Measurements from ENCODE around the gene TNS3.

TNS3 gene

DNA sequence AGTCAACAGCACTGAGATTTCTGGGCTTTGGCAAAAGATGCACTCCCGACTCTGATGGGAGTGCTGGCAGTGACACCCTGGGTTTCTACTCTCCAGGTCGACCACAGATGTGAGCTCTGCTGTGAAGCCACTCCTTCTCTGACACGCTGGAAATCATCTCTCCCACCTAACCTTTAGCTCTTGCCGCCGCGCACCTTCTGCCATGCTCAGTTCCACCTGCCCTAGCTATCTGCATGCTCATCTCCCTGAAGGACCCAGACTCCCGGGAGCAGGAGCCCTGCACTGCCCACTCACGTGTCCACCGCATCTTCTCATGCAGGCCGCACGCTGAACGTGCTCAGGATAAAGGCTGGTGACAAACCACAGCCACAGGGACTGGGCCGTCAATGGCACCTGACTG, 174.8 kb downstream of the TNS3 start:
- DNase-seq (ENCODE audit: low read depth), result no peak

DNA sequence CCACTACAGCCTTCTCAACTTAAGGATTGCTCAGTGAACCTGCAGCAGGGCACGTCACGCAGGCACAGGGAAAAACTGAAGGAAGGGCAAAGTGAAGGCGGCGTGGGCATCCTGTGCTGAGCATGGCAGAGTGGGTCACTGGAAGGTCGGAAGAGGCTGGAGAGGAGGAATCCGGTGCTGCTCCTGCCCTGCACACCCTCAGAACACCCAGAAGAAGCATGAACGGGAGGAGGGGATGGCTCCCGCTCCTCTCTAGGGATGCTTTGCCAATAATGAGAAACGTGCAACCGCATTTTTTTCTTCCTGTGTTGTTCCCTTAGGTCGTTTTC, 175.1 kb downstream of the TNS3 start:
- DNase-seq (ENCODE audit: low read depth), result no peak

DNA sequence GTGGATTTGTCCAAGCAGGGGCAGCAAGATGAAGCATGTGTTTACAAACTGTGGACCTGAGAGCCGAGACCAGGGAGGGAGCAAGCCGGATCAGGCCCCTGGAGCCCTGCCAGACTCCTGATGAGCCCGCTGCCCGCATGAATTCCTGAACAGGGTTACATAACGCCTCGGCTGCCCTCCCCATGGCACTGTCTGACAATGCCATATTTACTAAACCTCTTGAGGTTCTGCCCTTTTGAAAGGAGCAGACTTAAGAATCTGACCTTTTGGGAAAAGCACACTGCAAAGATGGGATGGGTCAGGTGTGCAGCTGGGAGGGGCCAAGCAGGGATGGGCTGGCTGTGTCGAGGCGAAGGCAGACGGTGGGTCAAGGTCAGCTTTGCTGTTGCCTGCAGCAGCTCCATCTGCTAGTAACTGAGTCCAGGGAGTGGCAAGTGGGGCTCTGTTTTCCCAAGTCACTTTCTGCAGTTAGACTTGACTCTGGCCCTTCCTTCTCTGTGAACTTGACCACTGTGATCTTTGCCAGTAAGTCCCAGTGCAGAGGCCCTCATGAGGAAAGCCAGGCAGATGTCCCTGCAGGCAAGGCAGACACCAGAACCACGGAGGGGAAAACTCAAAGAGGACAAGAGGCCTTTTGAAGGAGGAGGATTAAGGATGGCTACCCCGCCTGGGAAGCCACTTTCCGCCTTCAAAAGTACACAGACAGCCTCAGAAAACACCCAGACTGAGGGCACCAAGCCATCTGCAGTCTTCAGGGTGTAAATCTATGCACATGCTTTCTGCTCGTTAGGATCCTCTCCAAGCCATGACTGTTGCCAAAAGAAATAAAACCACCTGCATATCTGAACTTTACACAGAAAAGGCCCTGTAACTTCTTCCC, 175.8 kb downstream of the TNS3 start:
- no peak for DNase-seq (ENCODE audit: low read depth)

DNA sequence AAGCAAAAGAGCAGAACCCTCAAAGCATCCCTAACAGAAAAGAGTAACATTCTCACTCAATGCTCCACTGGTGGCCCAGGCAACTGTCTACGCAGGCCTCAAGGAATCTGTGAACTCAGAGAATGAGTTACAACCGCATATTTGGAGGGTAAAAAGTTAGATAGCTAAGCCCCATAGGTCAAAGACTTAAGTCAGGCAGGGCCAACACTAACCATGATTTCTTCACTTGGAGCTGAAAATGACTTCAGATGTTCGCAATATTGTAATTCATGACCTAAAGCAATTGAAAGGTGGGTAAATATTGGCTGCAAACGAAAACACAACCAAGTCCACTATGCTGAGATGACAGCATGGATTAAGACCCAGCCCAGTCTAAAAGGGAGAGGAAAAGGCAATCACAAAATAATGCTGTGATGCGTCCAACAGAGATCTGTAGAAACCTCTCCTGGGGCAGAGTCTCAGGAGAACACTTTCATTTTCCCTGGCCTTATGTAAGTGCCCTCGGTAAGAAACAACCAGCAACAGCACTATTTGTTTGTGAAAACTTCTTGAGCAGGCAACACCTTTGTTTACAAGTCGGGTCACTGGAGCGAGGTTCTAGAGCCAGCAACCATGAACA, 176.5 kb downstream of the TNS3 start:
- no peak for DNase-seq (ENCODE audit: low read depth)

DNA sequence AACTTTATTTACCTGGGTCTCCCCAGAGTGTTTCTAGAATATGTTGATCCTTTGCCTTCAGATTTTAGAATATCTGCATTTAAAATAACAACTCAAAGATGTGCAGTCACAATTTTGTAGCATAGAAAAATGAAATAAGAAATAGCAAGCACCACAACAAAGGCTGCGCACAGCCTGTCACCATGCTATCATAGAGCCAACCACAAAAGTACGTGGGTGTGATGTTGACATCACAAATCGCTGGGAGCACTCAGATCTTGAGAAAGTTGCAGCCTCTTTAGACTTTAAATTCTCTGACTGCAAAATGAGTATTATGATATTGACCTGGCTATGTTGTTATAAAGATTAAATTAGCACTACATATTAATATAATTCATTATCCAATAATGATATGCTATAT, 177.9 kb downstream of the TNS3 start:
- DNase-seq (ENCODE audit: low read depth), result no peak

DNA sequence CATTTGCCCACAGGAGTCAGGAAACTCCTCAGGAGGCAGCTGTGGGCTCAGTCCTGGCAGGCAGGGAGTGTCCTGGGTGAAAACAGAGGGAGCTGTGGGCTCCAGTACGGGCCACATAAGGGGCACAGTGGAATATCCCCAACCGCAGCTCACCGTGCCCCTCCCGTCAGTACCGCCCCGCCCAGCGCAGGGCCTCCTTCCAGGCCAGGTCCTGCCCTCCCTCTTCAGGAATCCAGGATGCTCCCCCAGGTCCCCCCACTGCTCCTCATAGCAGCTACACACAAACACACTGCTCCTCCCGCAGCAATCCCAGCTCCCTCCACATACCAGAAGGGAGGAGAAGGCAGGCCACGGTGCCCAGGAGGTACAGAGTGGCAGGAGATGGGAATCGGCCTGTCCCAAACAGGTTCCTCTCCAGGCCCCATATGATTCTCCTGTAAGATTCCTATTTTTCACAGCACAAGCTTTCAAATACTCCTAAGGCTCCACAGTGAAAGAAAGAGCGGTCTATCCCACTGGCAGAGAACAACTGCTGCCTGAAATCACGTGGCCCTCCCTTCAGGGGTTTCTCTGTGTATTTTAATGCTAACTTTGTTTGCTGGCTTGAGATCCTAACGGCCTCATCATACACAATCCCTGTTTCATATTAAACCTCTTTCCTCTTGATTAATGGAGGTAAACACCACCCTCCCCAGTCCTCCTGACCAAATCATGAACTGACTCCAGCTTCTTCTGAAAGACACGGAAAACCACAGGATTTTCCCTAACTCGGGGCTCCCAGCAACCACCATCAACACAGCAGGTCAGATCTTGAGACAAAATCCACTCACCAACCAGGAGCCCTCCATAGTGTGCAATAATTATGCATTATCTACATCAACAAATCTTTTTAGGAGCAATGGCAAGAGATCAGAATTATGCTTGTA, 178.7 kb downstream of the TNS3 start:
- no peak for DNase-seq (ENCODE audit: low read depth)

DNA sequence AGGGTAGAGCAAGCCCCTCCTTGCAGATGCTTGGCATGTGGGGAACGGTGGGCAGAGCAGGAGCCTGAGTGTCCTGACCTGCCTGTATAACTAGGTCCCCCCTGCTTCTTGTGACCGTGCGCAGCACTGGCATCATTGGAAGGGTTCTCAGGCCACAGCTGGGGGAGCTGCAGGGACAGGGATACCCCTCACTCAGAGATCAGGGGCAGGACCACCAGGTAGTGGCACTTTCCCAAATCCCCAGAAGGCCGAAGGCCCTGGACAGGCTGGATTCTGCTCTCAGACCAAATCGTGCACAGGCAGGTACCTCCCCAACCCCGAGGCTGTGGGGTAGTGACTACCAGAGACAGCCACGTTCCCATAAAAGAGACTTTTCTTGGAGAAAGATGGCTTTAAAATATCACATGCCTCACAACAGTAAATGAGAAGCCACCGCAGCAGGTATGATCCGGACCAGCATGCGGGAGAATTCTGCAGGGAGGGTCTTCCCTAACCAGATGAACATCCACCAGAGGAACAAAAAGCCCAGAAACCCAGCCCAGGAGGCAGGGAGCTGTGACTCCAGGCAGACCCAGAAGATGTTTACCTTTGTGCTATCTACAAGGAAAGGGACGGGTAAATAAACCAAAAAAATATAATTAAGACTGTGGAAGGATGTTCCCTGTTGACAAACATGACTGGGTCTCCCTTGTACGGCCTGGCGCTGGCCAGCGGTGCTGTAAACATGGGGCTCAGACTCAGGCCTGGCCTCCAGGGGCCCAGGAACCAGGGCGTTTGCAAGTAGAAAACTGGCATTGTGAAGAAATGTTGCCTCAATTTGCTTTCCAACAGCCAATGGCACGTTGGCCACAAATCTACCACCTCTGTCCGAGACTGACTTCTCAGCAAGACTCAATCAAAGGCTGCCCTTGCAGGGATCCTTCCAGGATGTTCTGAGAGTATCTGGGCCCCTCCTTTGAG, 180.0 kb downstream of the TNS3 start:
- no peak for DNase-seq (ENCODE audit: low read depth)

DNA sequence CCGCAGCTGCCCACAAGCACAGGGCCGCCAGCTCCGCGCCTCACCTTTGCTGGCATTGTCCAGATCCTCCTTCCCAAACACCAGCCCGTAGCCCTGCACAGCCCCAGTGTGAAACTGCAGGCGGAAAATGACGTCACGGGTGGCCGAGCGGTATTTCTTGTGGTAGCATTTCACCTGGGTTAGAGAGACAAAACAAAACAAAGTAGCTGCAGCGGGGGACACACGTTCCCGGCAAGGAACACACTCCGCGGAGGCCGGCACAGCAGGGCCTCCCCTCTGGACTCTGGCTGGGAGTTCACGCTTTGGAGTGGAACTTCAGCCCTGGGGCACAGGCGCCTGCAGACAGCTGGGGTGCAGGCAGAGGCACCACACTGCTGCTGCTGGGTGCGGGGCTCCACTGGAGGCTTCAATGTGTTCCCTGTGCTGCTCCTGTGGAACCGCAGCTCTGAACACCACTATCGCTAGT, 181.1 kb downstream of the TNS3 start:
- no peak for DNase-seq (ENCODE audit: low read depth)

DNA sequence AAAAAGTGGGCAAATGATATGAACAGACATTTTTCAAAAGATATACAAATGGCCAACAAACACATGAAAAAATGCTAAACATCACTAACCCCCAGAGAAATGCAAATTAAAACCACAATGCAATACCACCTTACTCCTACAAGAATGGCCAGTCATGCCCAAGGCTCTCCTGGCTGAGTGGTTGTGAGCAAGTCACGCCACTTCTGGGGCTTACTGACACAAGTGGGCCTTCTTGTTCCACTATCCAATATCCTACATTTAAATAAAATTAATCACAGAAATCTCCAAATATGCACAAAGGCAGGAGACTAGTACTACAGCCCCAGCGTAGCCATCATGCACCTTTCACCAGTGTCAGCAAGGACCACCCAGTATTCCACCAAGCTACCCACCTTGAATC, 181.9 kb downstream of the TNS3 start:
- DNase-seq (ENCODE audit: low read depth), result no peak

DNA sequence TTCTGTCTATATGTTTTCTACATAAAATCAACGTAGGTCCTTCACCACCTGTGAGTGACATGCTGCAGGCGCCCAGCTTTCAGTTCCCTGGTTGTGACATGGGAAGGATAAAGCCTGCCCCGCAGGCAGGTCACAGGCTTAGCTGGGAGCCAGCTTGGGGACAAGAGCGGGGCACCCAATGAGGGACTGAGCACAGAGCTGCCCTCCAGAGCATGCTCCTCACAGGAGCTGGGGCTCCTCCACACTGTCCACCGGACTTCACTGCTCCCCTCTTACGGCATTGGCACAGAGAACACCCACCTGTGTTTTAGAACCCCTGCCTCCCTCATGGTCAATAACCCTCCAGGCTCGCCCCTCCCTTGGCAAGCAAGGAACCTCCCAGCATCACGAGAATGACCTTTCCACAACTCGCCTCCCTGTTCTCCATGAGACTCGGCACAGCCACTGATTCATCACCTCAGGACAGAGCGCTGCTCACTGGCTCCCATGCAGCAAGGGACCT, 187.1 kb downstream of the TNS3 start:
- DNase-seq (ENCODE audit: low read depth), result no peak

DNA sequence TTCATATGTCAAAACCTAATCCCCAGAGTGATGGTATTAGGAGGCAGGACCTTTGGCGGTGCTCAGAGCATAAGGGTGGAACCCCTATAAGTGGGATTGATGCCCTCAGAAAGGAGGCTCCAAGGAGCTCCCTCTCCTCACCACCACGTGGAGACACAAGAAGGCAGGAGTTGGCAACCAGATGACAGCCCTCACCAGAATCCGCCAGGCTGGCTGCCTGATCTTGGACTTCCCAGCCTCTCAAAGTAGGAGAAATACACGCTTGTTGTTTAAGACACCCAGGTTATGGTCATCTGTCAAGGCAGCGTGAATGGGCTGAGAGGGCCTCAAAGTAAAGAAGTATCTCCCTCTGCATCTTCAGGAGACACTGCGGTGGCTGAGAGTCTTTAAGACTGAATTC, 187.7 kb downstream of the TNS3 start:
- no peak for DNase-seq (ENCODE audit: low read depth)

DNA sequence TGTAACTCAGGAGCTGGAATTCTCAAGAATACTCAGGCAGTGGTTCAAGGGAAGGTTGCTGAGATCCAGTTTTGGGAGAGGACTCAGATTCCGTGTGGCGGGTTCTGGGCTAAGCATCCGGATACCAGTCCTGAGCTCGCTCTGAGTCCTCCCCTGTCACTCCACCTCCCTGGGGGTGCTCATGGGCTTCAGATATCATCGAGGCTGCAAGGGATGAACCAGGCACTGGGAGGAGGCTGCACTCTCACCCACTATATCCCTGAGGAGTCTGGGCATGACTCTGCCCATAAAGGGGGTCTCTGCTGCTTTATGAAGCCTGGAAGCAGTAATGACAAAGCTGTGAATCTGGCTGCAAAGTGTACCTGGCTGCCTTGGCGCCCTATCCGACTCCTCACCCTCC, 188.5 kb downstream of the TNS3 start:
- no peak for DNase-seq (ENCODE audit: low read depth)

DNA sequence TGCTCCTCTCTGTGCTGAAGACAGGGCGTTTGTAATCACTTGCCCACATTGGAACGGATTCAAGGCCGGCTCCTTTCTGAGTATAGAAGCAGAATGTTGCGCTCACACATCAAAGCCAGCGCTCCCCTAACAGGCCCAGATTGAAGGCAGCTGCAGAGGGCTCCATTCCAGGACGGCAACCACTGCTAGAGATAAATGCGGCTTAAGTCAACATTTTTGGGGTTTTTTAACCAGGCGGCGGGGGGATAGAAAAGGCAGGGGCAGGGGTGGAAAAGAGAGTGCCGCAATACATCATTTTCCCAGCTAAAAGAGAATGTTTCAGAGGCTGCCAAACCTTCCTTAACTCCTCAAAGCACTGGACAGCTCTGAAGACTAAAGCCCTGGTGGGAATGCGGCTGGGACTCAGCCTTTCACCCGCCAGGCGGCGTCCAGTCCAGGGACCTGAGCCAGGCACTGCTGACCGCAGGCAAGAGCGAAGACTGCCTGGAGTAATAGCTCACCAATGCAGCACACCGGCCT, 189.6 kb downstream of the TNS3 start:
- no peak for DNase-seq (ENCODE audit: low read depth)

DNA sequence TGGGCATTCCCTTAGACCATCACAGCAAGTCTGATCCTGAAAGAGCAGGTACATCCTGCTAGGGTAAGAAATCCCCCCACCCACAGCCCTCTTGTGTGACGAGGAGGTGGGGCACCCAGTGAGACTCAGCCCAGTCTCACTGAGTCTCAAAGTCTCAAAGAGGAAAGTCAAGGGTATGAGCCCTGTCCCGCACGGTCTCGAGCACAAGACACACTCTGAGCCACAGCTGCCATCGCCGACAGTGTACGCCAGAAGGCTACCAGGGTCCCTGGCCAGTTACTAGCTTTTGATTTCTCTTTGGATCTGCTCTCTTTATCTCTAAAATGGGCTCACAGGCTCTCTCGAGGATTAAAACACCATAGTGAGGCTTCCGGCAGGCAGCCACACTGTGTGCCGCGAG, 190.2 kb downstream of the TNS3 start:
- DNase-seq (ENCODE audit: low read depth), result no peak

DNA sequence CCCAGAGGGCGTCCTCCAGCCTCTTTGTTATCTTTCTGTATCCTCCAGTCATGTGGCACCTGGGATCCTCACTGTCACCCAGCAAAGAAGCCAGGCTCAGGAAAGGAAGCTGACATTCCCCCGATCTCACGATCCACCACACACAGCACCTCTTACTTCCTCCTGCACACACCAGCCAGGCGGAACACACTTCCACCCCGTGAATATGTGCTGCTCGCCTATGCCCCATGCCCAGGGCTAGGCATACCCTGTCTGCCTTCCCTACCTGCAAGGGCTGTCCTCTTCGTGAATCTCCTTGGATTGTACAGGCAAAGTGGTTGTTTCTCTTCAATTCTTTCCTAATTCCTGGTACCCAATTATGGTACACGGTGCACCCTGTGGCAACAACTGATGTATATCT, 191.0 kb downstream of the TNS3 start:
- no peak for DNase-seq (ENCODE audit: low read depth)

DNA sequence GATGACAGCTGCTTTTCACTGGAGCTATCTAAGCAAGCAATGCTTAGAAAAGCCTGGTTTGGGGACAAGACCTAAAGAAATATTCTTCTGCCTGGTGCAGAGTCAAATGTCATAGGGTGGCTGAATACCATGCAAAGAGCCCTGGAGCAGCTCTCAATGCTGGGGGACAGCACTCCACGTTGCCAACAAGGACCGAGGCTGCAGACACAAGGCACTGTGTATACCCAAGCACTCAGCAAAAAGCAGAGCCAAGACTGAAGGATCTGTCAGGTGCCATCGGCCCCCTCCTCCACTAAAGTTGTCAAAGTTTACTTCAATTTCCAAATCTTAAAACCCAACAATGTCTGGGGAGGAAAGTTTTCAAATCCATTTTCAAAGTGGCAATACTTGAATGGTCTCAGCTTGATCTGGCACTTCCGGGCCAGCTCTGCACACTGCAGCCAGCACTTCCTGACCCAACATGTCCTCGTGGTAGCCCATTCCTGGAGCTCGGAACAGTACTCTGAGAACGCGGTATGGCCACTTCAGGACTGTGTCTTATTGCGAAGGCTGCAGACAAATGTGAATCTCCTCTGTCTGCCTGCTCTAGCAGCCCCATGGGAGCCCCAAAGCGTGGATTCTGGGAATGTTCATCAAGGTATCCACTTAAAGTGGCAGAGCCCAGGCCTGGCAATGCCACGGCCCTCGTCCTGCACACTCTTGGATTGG, 191.8 kb downstream of the TNS3 start:
- DNase-seq (ENCODE audit: low read depth), result no peak

DNA sequence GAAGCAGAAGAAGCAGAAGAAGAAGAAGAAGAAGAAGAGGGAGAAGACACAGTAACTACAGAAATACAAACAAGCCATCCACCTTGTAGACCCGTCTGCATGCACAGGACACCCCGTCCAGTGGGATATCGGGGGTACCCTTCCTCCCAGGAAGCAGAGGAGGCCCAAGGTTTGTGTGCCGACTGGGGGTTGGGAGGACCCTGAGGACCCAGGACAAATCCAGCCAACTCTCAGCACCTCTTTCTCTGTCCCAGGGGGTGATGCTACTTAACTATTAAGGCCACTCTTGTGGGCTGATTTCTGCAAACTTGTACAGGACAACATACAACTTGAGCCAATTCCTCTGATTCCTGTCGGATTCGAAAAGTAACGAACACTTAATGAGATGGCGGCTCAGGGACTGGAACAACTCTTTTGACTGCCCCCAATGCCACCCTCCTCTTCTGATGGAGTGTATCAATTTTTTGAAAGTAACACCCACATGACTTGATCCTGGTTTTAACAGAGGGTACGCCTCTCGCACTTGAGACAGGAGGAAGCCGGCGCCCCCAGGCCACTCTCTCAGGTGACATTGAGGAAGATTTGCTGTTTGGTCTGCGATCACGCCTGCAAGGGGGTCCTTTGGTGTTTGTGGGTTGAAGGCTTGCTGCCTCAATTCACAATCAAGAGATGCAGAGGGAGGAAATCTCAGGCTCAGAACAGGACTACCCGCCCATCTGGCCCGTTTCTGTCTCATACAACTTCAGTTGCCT, 192.6 kb downstream of the TNS3 start:
- no peak for DNase-seq (ENCODE audit: low read depth)

DNA sequence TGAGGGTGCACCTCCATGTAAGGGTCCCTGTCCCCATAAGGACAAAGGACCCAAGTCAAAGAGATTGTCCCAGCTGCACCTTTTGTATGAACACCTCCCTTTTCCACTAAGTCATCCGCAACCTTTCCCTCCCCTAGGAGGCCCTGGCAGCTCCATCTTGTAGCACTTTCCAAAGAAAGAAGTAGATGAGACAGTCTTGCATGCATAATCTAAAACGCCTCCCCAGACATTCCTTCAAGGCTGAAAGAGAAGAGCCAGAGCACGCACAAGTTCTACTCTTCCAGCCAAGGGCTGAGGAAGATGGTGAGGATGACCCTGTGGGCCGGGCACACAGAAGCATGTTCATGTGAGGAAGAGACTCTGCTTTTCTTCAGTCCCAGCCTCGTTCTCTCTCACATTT, 194.4 kb downstream of the TNS3 start:
- no peak for DNase-seq (ENCODE audit: low read depth)

DNA sequence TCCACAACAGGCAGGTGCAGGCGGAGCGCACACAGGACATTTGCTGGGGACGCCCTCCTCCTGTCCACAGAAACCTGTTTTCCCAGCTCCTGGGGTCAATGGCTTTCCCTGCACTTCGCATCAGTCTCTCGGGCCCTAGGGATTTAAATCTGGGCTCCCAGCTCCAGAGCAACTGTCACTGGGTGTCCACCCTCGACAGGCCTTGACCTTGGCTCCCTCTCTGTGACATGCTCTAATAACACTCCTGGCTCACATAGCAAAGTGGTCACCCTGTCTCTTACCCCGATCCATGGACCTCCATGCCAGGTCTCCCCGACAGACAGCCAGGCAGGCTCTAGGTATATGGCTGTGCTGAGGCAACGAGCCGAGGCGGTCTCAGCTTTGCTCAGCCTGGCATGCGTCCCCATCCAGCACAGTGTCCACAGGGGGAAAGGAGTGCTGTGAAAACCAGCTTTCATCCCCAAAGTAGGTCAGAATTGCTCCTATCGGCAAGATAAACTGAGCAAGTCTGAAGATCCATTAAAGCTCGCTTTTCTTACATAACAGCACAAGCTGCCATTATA, 195.6 kb downstream of the TNS3 start:
- no peak for DNase-seq (ENCODE audit: low read depth)

Measured in stimulated activated CD4-positive, alpha-beta T cell treated with anti-CD3 and anti-CD28 coated beads, Interleukin-2, amount 100 ng/mL, for 4 hours (primary cell).